ENCODE results near the gene CEBPG.

The CEBPG gene

GRCh38 chr19:33419788-33420130 is 46.2 kb downstream of the CEBPG start:
- H3K27ac ChIP-seq (ENCODE audit: insufficient read depth, low read length, poor library complexity, severe bottlenecking) = no peak overlapping the region

GRCh38 chr19:33420821-33421220 is 47.3 kb downstream of the CEBPG start:
- H3K9me3 ChIP-seq (ENCODE audit: control insufficient read depth, low read length) = no peaks in the 10 kb centered on the region
- no peak for DNase-seq
- no peak overlapping the region for H3K4me3 ChIP-seq (ENCODE audit: insufficient read depth, low read depth, low read length, poor library complexity, severe bottlenecking)
- no peaks in the 10 kb centered on the region for H3K4me1 ChIP-seq (ENCODE audit: control insufficient read depth, insufficient read depth, low read length, poor library complexity, severe bottlenecking)
- H3K36me3 ChIP-seq (ENCODE audit: control insufficient read depth, insufficient read depth, low read length) = no peaks in the 10 kb centered on the region
- H3K27ac ChIP-seq (ENCODE audit: insufficient read depth, low read length, poor library complexity, severe bottlenecking) = no peak overlapping the region
- H3K27me3 ChIP-seq (replicated peaks; ENCODE audit: control insufficient read depth, insufficient read depth, low read length, poor library complexity, severe bottlenecking) = no peaks in the 10 kb centered on the region

More at GRCh38 chr19:33419788-33420130, 46.2 kb downstream of the CEBPG start:
- Histone ChIP-seq H3K9me3 (ENCODE audit: control insufficient read depth, low read length) (no peaks in the 10 kb centered on the region), H3K4me1 (ENCODE audit: control insufficient read depth, insufficient read depth, low read length, poor library complexity, severe bottlenecking) (no peaks in the 10 kb centered on the region), H3K27me3 (replicated peaks; ENCODE audit: control insufficient read depth, insufficient read depth, low read length, poor library complexity, severe bottlenecking) (no peaks in the 10 kb centered on the region), H3K36me3 (ENCODE audit: control insufficient read depth, insufficient read depth, low read length) (no peaks in the 10 kb centered on the region), H3K4me3 (ENCODE audit: insufficient read depth, low read depth, low read length, poor library complexity, severe bottlenecking) (no peak overlapping the region)
- DNase-seq = no peak

- Histone ChIP-seq H3K27ac (ENCODE audit: insufficient read depth, low read length, poor library complexity, severe bottlenecking) (no peak overlapping the region), H3K4me1 (ENCODE audit: control insufficient read depth, insufficient read depth, low read length, poor library complexity, severe bottlenecking) (no peaks in the 10 kb centered on the region), H3K36me3 (ENCODE audit: control insufficient read depth, insufficient read depth, low read length) (no peaks in the 10 kb centered on the region), H3K27me3 (replicated peaks; ENCODE audit: control insufficient read depth, insufficient read depth, low read length, poor library complexity, severe bottlenecking) (no peaks in the 10 kb centered on the region), H3K4me3 (ENCODE audit: insufficient read depth, low read depth, low read length, poor library complexity, severe bottlenecking) (no peak overlapping the region), H3K9me3 (ENCODE audit: control insufficient read depth, low read length) (no peaks in the 10 kb centered on the region)
- DNase-seq = no peak
Measured at GRCh38 chr19:33421368-33421767, 47.9 kb downstream of the CEBPG start.

- Histone ChIP-seq H3K27me3 (replicated peaks; ENCODE audit: control insufficient read depth, insufficient read depth, low read length, poor library complexity, severe bottlenecking) (no peaks in the 10 kb centered on the region), H3K36me3 (ENCODE audit: control insufficient read depth, insufficient read depth, low read length) (no peaks in the 10 kb centered on the region), H3K9me3 (ENCODE audit: control insufficient read depth, low read length) (no peaks in the 10 kb centered on the region), H3K4me1 (ENCODE audit: control insufficient read depth, insufficient read depth, low read length, poor library complexity, severe bottlenecking) (no peaks in the 10 kb centered on the region), H3K27ac (ENCODE audit: insufficient read depth, low read length, poor library complexity, severe bottlenecking) (no peak overlapping the region), H3K4me3 (ENCODE audit: insufficient read depth, low read depth, low read length, poor library complexity, severe bottlenecking) (no peak overlapping the region)
- DNase-seq = no peak
Measured at GRCh38 chr19:33422369-33423180, 49.1 kb downstream of the CEBPG start.

- Histone ChIP-seq H3K36me3 (ENCODE audit: control insufficient read depth, insufficient read depth, low read length) (no peaks in the 10 kb centered on the region), H3K27me3 (replicated peaks; ENCODE audit: control insufficient read depth, insufficient read depth, low read length, poor library complexity, severe bottlenecking) (no peaks in the 10 kb centered on the region), H3K9me3 (ENCODE audit: control insufficient read depth, low read length) (no peaks in the 10 kb centered on the region), H3K4me3 (ENCODE audit: insufficient read depth, low read depth, low read length, poor library complexity, severe bottlenecking) (no peak overlapping the region), H3K4me1 (ENCODE audit: control insufficient read depth, insufficient read depth, low read length, poor library complexity, severe bottlenecking) (no peaks in the 10 kb centered on the region), H3K27ac (ENCODE audit: insufficient read depth, low read length, poor library complexity, severe bottlenecking) (no peak overlapping the region)
- no peak for DNase-seq
Measured at GRCh38 chr19:33424181-33424580, 50.7 kb downstream of the CEBPG start.

- Histone ChIP-seq H3K36me3 (ENCODE audit: control insufficient read depth, insufficient read depth, low read length) (no peaks in the 10 kb centered on the region), H3K4me3 (ENCODE audit: insufficient read depth, low read depth, low read length, poor library complexity, severe bottlenecking) (no peak overlapping the region), H3K27ac (ENCODE audit: insufficient read depth, low read length, poor library complexity, severe bottlenecking) (no peak overlapping the region), H3K27me3 (replicated peaks; ENCODE audit: control insufficient read depth, insufficient read depth, low read length, poor library complexity, severe bottlenecking) (no peaks in the 10 kb centered on the region), H3K4me1 (ENCODE audit: control insufficient read depth, insufficient read depth, low read length, poor library complexity, severe bottlenecking) (peaks cover 3% of the 10 kb centered on the region), H3K9me3 (ENCODE audit: control insufficient read depth, low read length) (no peaks in the 10 kb centered on the region)
- DNase-seq = no peak
Measured at GRCh38 chr19:33426621-33427361, 53.3 kb downstream of the CEBPG start.

- no peak overlapping the region for H3K27ac ChIP-seq (ENCODE audit: insufficient read depth, low read length, poor library complexity, severe bottlenecking)
Measured at GRCh38 chr19:33427801-33428626, 54.5 kb downstream of the CEBPG start.

GRCh38 chr19:33428627-33429125 is 55.2 kb downstream of the CEBPG start:
- H3K27ac ChIP-seq (ENCODE audit: insufficient read depth, low read length, poor library complexity, severe bottlenecking) = no peak overlapping the region
- DNase-seq = no peak
- H3K27me3 ChIP-seq (replicated peaks; ENCODE audit: control insufficient read depth, insufficient read depth, low read length, poor library complexity, severe bottlenecking) = no peaks in the 10 kb centered on the region
- H3K9me3 ChIP-seq (ENCODE audit: control insufficient read depth, low read length) = no peaks in the 10 kb centered on the region
- H3K4me3 ChIP-seq (ENCODE audit: insufficient read depth, low read depth, low read length, poor library complexity, severe bottlenecking) = no peak overlapping the region
- peaks cover 3% of the 10 kb centered on the region for H3K4me1 ChIP-seq (ENCODE audit: control insufficient read depth, insufficient read depth, low read length, poor library complexity, severe bottlenecking)
- H3K36me3 ChIP-seq (ENCODE audit: control insufficient read depth, insufficient read depth, low read length) = no peaks in the 10 kb centered on the region

More at GRCh38 chr19:33427801-33428626, 54.5 kb downstream of the CEBPG start:
- H3K9me3 ChIP-seq (ENCODE audit: control insufficient read depth, low read length) = no peaks in the 10 kb centered on the region
- H3K36me3 ChIP-seq (ENCODE audit: control insufficient read depth, insufficient read depth, low read length) = no peaks in the 10 kb centered on the region
- H3K4me1 ChIP-seq (ENCODE audit: control insufficient read depth, insufficient read depth, low read length, poor library complexity, severe bottlenecking) = peaks cover 3% of the 10 kb centered on the region
- H3K4me3 ChIP-seq (ENCODE audit: insufficient read depth, low read depth, low read length, poor library complexity, severe bottlenecking) = no peak overlapping the region
- no peak for DNase-seq
- no peaks in the 10 kb centered on the region for H3K27me3 ChIP-seq (replicated peaks; ENCODE audit: control insufficient read depth, insufficient read depth, low read length, poor library complexity, severe bottlenecking)

GRCh38 chr19:33429891-33430673 is 56.6 kb downstream of the CEBPG start:
- no peaks in the 10 kb centered on the region for H3K9me3 ChIP-seq (ENCODE audit: control insufficient read depth, low read length)
- no peaks in the 10 kb centered on the region for H3K36me3 ChIP-seq (ENCODE audit: control insufficient read depth, insufficient read depth, low read length)
- peak; percentile 12 to 42 (median 23) for DNase-seq
- H3K4me3 ChIP-seq (ENCODE audit: insufficient read depth, low read depth, low read length, poor library complexity, severe bottlenecking) = no peak overlapping the region
- no peaks in the 10 kb centered on the region for H3K27me3 ChIP-seq (replicated peaks; ENCODE audit: control insufficient read depth, insufficient read depth, low read length, poor library complexity, severe bottlenecking)
- peaks cover 3% of the 10 kb centered on the region for H3K4me1 ChIP-seq (ENCODE audit: control insufficient read depth, insufficient read depth, low read length, poor library complexity, severe bottlenecking)
- H3K27ac ChIP-seq (ENCODE audit: insufficient read depth, low read length, poor library complexity, severe bottlenecking) = peak overlapping the region; percentile 41
